ENCODE results near the gene MAP3K7. TPM values are rescaled to one million over a fixed set of nuclear protein-coding genes. Genes with fewer than 3 reads are reported as not detected.

MAP3K7 gene
- total and polyA plus RNA-seq, 2 of the 4 experiments (the other 2 are of a cell fraction): 26.5 to 29.9 TPM

DNA sequence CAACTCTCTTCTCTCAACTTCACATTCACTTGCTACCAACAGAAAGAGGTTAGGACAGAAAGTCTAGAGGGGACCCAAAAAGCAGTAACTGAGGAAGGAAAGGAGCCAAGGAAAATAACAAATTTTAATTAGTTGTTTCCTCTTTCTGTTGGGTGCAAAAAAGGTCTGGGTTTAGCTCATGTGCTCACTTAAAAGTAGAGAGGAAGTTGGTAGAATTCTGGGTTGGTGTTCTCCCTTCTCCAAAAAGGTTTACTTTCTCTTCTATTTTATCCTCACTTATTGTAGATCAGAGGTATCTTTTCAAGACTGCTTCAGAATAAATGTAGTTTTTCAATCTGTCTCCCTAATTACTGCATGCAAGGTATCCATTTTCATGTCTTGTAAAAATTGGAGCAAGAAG lies 42.8 kb downstream of the MAP3K7 start:
- H3K4me3 ChIP-seq (ENCODE audit: insufficient read depth, low read depth, low read length): no peak overlapping the region
- no peak overlapping the region for H3K27ac ChIP-seq (ENCODE audit: insufficient read depth, low read length)
- 0 out of 4 replicates have a peak, but pooled peaks cover 0 to 5% of the 10 kb centered on the region in 2 experiments for H3K79me1 ChIP-seq (ENCODE audit: low read depth in 1 of 2, low read length in 2 of 2)
- H3K4me1 ChIP-seq (ENCODE audit: control insufficient read depth, insufficient read depth, low read length): no peaks in the 10 kb centered on the region
- no TSS peak for BruUV-seq (replicated peaks)
- no peak overlapping the region for H3K4ac ChIP-seq (ENCODE audit: low read depth, low read length)
- no peaks in the 10 kb centered on the region for H3K27me3 ChIP-seq (ENCODE audit: control insufficient read depth, insufficient read depth, low read length)
- no peaks in the 10 kb centered on the region for H3K9me1 ChIP-seq (ENCODE audit: insufficient read depth, low read length)
- no peak overlapping the region for H2BK120ac ChIP-seq (ENCODE audit: low read depth, low read length)
- H4K20me1 ChIP-seq (ENCODE audit: insufficient read depth, low read length): no peaks in the 10 kb centered on the region
- no peak overlapping the region for H4K5ac ChIP-seq (ENCODE audit: low read depth, low read length)
- no peak overlapping the region for H2AFZ ChIP-seq (replicated peaks; ENCODE audit: low read length, poor library complexity)
- no peak overlapping the region for H2BK20ac ChIP-seq (ENCODE audit: low read depth, low read length)
- no peak overlapping the region for H2AK9ac ChIP-seq (replicated peaks; ENCODE audit: low read depth, low read length, poor library complexity)
- TF ChIP-seq, protein P1, sequence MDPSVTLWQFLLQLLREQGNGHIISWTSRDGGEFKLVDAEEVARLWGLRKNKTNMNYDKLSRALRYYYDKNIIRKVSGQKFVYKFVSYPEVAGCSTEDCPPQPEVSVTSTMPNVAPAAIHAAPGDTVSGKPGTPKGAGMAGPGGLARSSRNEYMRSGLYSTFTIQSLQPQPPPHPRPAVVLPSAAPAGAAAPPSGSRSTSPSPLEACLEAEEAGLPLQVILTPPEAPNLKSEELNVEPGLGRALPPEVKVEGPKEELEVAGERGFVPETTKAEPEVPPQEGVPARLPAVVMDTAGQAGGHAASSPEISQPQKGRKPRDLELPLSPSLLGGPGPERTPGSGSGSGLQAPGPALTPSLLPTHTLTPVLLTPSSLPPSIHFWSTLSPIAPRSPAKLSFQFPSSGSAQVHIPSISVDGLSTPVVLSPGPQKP (IDR thresholded peaks at IDR 0.05; ENCODE audit: borderline replicate concordance, low read depth, low read length): no peak
- TF ChIP-seq SMC3 (IDR thresholded peaks at IDR 0.05; ENCODE audit: low read depth, low read length) (no peak), MAZ (IDR thresholded peaks at IDR 0.05; ENCODE audit: borderline replicate concordance, low read depth, low read length) (no peak), FOS (IDR thresholded peaks at IDR 0.05; ENCODE audit: low read depth, low read length) (no peak), RAD21 (IDR thresholded peaks at IDR 0.05; ENCODE audit: low read length) (no peak), RFX5 (IDR thresholded peaks at IDR 0.05; ENCODE audit: low read depth, low read length) (no peak), CEBPB (IDR thresholded peaks at IDR 0.05; ENCODE audit: low read depth, low read length) (no peak), POLR2A (IDR thresholded peaks at IDR 0.05; ENCODE audit: low read depth, low read length) (no peak), NFE2L2 (IDR thresholded peaks at IDR 0.05; ENCODE audit: low read depth, low read length) (no peak), MXI1 (IDR thresholded peaks at IDR 0.05; ENCODE audit: borderline replicate concordance, low read depth, low read length) (no peak), RCOR1 (IDR thresholded peaks at IDR 0.05; ENCODE audit: insufficient replicate concordance, low read length) (no peak), MAFK (IDR thresholded peaks at IDR 0.05; ENCODE audit: low read depth, low read length) (no peak), BHLHE40 (IDR thresholded peaks at IDR 0.05; ENCODE audit: low read depth, low read length) (no peak), CHD1 (IDR thresholded peaks at IDR 0.05; ENCODE audit: low read depth, low read length) (no peak)
- TF ChIP-seq, protein P2, sequence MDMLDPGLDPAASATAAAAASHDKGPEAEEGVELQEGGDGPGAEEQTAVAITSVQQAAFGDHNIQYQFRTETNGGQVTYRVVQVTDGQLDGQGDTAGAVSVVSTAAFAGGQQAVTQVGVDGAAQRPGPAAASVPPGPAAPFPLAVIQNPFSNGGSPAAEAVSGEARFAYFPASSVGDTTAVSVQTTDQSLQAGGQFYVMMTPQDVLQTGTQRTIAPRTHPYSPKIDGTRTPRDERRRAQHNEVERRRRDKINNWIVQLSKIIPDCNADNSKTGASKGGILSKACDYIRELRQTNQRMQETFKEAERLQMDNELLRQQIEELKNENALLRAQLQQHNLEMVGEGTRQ (IDR thresholded peaks at IDR 0.05; ENCODE audit: low read depth, low read length): no peak
- TF ChIP-seq, protein P3, sequence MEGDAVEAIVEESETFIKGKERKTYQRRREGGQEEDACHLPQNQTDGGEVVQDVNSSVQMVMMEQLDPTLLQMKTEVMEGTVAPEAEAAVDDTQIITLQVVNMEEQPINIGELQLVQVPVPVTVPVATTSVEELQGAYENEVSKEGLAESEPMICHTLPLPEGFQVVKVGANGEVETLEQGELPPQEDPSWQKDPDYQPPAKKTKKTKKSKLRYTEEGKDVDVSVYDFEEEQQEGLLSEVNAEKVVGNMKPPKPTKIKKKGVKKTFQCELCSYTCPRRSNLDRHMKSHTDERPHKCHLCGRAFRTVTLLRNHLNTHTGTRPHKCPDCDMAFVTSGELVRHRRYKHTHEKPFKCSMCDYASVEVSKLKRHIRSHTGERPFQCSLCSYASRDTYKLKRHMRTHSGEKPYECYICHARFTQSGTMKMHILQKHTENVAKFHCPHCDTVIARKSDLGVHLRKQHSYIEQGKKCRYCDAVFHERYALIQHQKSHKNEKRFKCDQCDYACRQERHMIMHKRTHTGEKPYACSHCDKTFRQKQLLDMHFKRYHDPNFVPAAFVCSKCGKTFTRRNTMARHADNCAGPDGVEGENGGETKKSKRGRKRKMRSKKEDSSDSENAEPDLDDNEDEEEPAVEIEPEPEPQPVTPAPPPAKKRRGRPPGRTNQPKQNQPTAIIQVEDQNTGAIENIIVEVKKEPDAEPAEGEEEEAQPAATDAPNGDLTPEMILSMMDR (conservative IDR thresholded peaks at IDR 0.05; ENCODE audit: low read depth, low read length): no peak
- H3K9ac ChIP-seq (ENCODE audit: low read depth, low read length): no peak overlapping the region
- peaks cover 22% of the 10 kb centered on the region for H3K36me3 ChIP-seq (ENCODE audit: control insufficient read depth, insufficient read depth, low read length)
- H2BK5ac ChIP-seq (ENCODE audit: low read depth, low read length, poor library complexity, severe bottlenecking): no peak overlapping the region
- no peak overlapping the region for H2AK5ac ChIP-seq (ENCODE audit: low read depth, low read length)
- no peak for DNase-seq
- intact Hi-C loops (cut with micrococcal nuclease) (no loop called here), dilution Hi-C loops (cut with HindIII; ENCODE audit: low sequenced_read_pairs, unreplicated experiment) (no loop called here), in situ Hi-C loops (cut with MboI; ENCODE audit: low sequenced_read_pairs) (no loop called here)
- no peak overlapping the region for H3K4me2 ChIP-seq (ENCODE audit: low read depth, low read length)
- H3K14ac ChIP-seq (replicated peaks; ENCODE audit: low read depth, low read length): no peak overlapping the region
- ChIA-PET POLR2A (ENCODE audit: unreplicated experiment) (no interaction called here), CTCF (no interaction called here)
- no peak overlapping the region for H3K18ac ChIP-seq (ENCODE audit: low read depth, low read length)
- no peak overlapping the region for H4K91ac ChIP-seq (ENCODE audit: insufficient read depth, low read depth, low read length)
- H3K9me3 ChIP-seq (ENCODE audit: control insufficient read depth, insufficient read depth, low read length): no peaks in the 10 kb centered on the region
- H3K56ac ChIP-seq (ENCODE audit: extremely low read depth, insufficient read depth, low read length): no peak overlapping the region
- no peak overlapping the region for H4K8ac ChIP-seq (ENCODE audit: low read depth in 2 of 2, low read length in 2 of 2)
- no peak overlapping the region for H2BK15ac ChIP-seq (ENCODE audit: low read depth, low read length)
- no peak overlapping the region for H3K23ac ChIP-seq (ENCODE audit: low read depth, low read length)
- ATAC-seq (ENCODE audit: low read depth): no peak
